Large intestine (tissue), 12 donors: Measurements from ENCODE around the gene CYP2A6. TPM values are rescaled to one million over a fixed set of nuclear protein-coding genes. Genes with fewer than 3 reads are reported as not detected.
"Not testable (repeated sequence)": the region's sequence is repeated elsewhere in the genome, so short reads cannot be mapped to it uniquely, and the experiment has no call there.

Experiments
- DNase-seq, 2 donors: peaks; one replicate each; pipeline versions ENCODE4 v3.0.0 to v3.0.0-alpha.2; 2013
- H3K27ac ChIP-seq: one replicate; pipeline ENCODE4 v1.5.1; 2013; ENCODE audit warnings: low read length
- H3K27me3 ChIP-seq: 2 replicates; pipeline ENCODE4 v1.6.1; 2013; ENCODE audit warnings: low read length; ENCODE audit not compliant: control insufficient read depth, insufficient read depth
- H3K36me3 ChIP-seq: 2 replicates; pipeline ENCODE4 v1.6.1; 2013; ENCODE audit warnings: low read length; ENCODE audit not compliant: control insufficient read depth, insufficient read depth
- H3K4me1 ChIP-seq: one replicate; pipeline ENCODE4 v1.6.1; 2013; ENCODE audit warnings: low read length; ENCODE audit not compliant: control insufficient read depth, insufficient read depth
- H3K4me3 ChIP-seq: one replicate; pipeline ENCODE4 v1.5.1; 2013; ENCODE audit warnings: low read length
- H3K9me3 ChIP-seq: one replicate; pipeline ENCODE4 v1.6.1; 2013; ENCODE audit warnings: mild to moderate bottlenecking, low read depth, low read length, moderate library complexity; ENCODE audit not compliant: control insufficient read depth
- WGBS: methylation state at CpG from one replicate; pipeline ENCODE4 v1.1.5; 2013; ENCODE audit warnings: low lambda C conversion rate; ENCODE audit not compliant: insufficient coverage; 5-methylcytosine and 5-hydroxymethylcytosine counted together
- long read RNA-seq, 11 donors: transcript quantifications; one replicate each; lab custom pipeline, GENCODE V29; 2026
- polyA plus RNA-seq: library from polyadenylated mRNA; unstranded; fragments of 120-200 nt; gene quantifications from one replicate; pipeline ENCODE4 v1.2.1, GENCODE V29; 2013

CYP2A6 gene, protein sequence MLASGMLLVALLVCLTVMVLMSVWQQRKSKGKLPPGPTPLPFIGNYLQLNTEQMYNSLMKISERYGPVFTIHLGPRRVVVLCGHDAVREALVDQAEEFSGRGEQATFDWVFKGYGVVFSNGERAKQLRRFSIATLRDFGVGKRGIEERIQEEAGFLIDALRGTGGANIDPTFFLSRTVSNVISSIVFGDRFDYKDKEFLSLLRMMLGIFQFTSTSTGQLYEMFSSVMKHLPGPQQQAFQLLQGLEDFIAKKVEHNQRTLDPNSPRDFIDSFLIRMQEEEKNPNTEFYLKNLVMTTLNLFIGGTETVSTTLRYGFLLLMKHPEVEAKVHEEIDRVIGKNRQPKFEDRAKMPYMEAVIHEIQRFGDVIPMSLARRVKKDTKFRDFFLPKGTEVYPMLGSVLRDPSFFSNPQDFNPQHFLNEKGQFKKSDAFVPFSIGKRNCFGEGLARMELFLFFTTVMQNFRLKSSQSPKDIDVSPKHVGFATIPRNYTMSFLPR
- 0.07 TPM for polyA plus RNA-seq
- long read RNA-seq, donor 1 = 0 reads
- long read RNA-seq, donor 2 = 0 reads
- long read RNA-seq, donor 3 = 0 reads
- long read RNA-seq, donor 4 = 0 reads
- long read RNA-seq, donor 5 = 0 reads
- long read RNA-seq, donor 6 = 0 reads
- long read RNA-seq, donor 7 = 0 reads
- long read RNA-seq, donor 8 = 0 reads
- long read RNA-seq, donor 9 = 0 reads
- long read RNA-seq, donor 10 = 0 reads
- long read RNA-seq, donor 11 = 0 reads

DNA sequence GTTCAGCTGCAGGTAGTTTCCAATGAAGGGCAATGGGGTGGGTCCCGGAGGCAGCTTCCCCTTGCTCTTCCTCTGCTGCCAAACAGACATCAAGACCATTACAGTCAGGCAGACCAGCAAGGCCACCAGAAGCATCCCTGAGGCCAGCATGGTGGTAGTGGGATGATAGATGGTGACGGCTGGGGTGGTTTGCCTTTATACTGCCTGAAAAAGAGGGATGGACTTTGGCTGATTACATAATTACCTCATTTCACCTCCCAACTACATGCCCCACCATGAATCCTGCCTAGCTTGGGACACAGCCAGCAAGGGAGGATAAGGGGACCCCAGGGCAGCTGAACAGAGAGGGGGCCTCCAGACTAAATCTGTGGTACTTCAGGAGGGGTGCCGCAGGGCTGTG lies at the start of gene CYP2A6:
Gene CYP2A6 (minus strand): TSS at position 171 of the 400 bp plus-strand sequence. CDS start 21 bp downstream, at position 150.
- not testable (repeated sequence) for H3K27ac ChIP-seq, H3K9me3 ChIP-seq, H3K27me3 ChIP-seq, H3K4me1 ChIP-seq, H3K4me3 ChIP-seq, H3K36me3 ChIP-seq
- WGBS = no CpG with 5 or more reads among the region's 3 CpGs
- peak; percentile 22 to 60 for DNase-seq

DNA sequence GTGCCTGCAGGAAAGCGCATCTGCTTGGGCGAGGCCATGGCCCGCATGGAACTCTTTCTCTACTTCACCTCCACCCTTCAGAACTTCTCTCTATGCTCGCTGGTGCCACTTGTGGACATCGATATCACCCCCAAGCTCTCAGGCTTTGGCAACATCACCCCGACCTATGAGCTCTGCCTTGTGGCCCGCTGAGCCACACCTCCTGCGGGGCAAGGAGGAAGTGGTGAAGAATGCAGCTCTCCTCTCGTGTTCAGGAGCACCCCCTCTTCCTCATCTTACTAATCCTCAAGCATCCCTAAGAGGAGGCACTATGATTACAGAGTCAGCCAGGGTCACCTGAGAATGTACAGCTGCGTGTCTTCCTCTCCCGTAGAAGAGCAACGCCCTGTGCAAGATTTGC lies 49.7 kb upstream of the CYP2A6 start:
- H3K36me3 ChIP-seq, H3K4me1 ChIP-seq, H3K27ac ChIP-seq, H3K9me3 ChIP-seq, DNase-seq, H3K27me3 ChIP-seq, H3K4me3 ChIP-seq: not testable (repeated sequence)
- no CpG with 5 or more reads among the region's 12 CpGs for WGBS

DNA sequence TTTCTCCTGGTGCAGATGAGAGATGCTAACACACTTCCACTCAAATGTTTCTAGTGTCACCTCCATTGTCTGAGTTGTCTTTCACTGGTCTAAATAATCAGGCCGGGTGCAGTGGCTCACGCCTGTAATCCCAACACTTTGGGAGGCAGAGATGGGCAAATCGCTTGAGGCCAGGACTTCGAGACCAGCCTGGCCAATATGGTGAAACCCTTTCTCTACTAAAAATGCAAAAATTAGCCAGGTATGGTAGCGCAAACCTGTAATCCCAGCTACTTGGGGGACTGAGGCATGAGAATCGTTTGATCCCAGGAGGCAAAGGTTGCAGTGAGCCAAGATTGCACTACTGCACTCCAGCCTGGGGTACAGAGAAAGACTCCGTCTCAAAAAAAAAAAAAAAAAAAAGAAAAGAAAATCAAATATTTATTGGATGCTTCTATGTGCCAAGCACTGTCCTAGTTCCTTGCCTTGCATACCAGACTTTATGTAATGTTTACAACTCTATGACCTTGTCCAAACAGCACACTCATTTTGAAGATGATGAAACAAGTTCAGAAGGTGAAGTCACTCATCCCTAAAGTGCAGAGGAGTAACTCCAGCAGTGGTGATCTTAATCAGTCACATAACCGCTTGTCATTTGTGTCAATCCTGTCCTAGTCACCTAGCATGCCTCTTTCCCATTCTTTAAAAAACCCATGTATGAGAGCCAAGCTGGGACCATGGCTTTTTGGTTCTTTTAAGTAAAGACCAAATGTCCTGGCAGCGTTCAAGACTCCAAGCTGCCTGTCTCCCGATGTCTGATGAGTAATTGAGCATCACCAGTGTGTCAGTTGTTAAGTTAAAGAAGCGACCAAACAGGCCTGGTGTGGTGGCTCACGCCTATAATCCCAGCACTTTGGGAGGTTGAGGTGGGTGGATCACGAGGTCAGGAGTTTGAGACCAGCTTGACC lies 46.9 kb upstream of the CYP2A6 start:
- not testable (repeated sequence) for H3K36me3 ChIP-seq, H3K9me3 ChIP-seq, H3K27ac ChIP-seq, H3K4me1 ChIP-seq, H3K4me3 ChIP-seq, H3K27me3 ChIP-seq, DNase-seq
- WGBS = no CpG with 5 or more reads among the region's 13 CpGs

DNA sequence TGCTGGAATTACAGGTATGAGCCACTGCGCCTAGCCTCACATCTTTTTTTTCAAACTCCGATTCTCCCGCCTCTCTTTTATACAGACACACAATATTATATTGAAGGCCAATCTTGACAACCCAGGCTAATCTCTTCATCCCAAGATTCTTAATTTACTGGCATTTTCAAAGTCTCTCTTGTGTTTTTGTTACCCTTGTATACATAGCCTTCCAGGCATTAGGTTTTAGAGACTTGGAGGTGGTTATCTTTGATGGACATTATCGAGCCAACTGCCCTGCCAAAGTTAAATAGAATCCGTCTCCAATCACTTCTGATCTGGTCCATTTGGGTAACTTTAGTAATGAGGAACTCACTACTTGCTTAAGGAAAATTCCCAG lies 46.2 kb upstream of the CYP2A6 start:
- Histone ChIP-seq H3K36me3 (no peaks in the 10 kb centered on the region), H3K4me3 (no peak overlapping the region), H3K27me3 (no peaks in the 10 kb centered on the region), H3K9me3 (no peaks in the 10 kb centered on the region), H3K27ac (no peak overlapping the region), H3K4me1 (no peaks in the 10 kb centered on the region)
- WGBS = 100% methylated on average over 3 of the region's 5 CpGs
- DNase-seq = no peak

DNA sequence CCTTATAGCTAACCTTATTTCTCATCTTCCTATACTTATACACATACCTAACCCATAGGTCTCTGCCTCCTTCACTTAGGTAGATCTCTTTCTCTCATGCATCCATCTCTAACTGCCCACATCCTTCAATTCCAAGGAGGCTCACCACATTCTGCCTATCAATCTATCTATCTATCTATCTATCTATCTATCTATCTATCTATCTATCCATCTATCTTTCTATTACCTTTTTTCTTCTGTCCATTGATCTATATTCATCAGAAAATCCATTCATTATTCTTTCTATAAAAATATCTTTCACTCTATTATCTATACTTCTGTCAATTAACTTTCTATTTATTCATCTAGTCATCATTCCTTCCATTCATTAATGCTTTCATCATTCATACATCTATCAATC lies 42.9 kb upstream of the CYP2A6 start:
- H3K4me1 ChIP-seq = no peaks in the 10 kb centered on the region
- no peak for DNase-seq
- H3K36me3 ChIP-seq = no peaks in the 10 kb centered on the region
- no peak overlapping the region for H3K27ac ChIP-seq
- H3K27me3 ChIP-seq = no peaks in the 10 kb centered on the region
- H3K4me3 ChIP-seq = no peak overlapping the region
- H3K9me3 ChIP-seq = no peaks in the 10 kb centered on the region

DNA sequence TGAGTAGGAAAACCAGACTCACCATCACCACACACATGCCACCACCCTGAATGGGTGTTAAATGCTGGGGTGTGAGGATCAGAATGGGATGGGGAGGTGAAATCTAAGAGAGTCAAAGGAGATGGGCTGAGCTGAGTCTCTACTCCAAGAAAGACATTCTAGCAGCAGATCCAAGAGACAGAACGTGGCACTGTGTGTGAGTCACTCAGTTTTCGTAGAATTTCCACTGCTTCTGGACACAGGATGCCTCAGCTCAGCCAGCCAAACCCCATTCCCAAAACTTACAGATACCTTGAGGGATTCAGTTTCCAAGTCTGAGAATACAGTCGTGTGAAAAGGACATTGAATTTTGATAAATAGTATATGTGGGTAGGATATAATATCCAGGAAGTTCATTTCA lies 39.1 kb upstream of the CYP2A6 start:
- no peak for DNase-seq

DNA sequence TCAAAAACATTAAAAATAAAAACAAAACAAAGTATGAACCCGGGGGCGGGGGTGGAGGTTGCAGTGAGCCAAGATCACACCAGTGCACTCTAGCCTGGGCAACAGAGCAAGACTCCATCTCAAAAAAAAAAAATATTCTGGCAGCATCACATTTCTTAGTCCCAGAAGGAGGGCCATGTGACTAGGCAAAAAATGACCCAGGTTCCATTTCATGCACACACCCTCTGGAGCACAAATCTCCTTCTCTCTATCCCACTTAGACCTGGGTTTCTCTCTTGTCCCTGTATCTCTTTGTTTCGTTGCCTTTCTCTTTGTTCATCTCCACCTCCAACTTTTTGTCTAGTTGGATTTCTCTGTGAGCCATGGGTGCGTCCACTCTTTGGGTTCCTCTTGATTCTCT lies 37.9 kb upstream of the CYP2A6 start:
- Histone ChIP-seq H3K9me3 (no peaks in the 10 kb centered on the region), H3K4me1 (peaks cover 3% of the 10 kb centered on the region), H3K36me3 (no peaks in the 10 kb centered on the region), H3K4me3 (no peak overlapping the region), H3K27me3 (no peaks in the 10 kb centered on the region), H3K27ac (no peak overlapping the region)
- WGBS = 91% methylated on average over 4 of the region's 4 CpGs
- DNase-seq = no peak

More for the DNA sequence above, 39.1 kb upstream of the CYP2A6 start:
- WGBS = no CpG with 5 or more reads among the region's 3 CpGs
- no peak overlapping the region for H3K27ac ChIP-seq
- no peaks in the 10 kb centered on the region for H3K27me3 ChIP-seq
- H3K36me3 ChIP-seq = no peaks in the 10 kb centered on the region
- H3K4me3 ChIP-seq = no peak overlapping the region
- peaks cover 1% of the 10 kb centered on the region for H3K4me1 ChIP-seq
- no peaks in the 10 kb centered on the region for H3K9me3 ChIP-seq

DNA sequence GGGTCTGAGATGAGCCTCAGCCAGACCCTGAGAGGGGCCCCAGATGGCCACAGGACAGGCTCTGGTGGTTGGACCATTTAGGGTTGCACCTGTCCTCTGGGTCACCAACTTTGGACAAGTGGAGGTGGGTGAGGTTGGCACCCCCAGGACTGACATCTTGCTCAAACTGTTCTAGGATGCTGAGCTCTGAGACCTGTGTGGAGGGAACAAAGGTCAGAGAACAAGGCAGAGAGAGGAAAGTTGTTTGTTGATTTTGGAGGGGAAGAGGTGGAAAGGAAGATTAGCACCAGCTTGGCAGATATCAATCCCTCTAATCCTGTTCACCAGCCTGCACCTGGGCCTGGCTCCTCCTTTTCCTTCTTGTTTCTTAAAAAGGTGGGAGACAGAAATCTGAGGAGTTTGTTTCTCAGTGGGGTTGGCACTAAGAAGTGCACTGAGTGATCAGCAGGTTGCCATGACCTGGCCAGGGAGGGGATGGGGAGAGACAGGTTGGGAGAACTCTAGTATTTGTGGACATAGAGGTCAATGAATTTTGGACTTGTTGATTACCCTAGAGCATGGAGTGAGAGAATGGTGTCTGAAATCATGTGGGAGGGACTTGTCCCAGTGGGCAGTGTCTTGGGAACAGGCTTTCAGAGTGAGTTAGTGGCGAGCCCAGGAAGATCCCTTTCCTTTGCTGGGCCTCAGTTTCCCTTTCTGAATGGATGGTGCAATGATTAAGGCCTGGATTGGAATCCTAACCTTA lies 34.1 kb upstream of the CYP2A6 start:
- not testable (repeated sequence) for H3K27ac ChIP-seq, H3K4me1 ChIP-seq
- peak in 1 of 2 donors; percentile 17 for DNase-seq

DNA sequence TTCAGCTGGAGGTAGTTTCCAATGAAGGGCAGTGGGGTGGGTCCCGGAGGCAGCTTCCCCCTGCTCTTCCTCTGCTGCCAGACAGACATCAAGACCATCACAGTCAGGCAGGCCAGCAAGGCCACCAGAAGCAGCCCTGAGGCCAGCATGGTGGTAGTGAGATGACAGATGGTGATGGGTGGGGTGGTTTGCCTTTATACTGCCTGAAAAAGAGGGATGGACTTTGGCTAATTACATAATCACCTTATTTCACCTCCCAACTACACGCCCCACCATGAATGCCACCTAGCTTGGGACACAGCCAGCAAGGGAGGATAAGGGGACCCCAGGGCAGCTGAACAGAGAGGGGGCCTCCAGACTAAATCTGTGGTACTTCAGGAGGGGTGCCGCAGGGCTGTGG lies 31.8 kb upstream of the CYP2A6 start, which contains the start of gene CYP2A7:
Gene CYP2A7 (minus strand): TSS at position 170 of the 400 bp plus-strand sequence. CDS start 21 bp downstream, at position 149.
- H3K36me3 ChIP-seq, H3K27ac ChIP-seq, H3K4me3 ChIP-seq, H3K27me3 ChIP-seq, H3K4me1 ChIP-seq, H3K9me3 ChIP-seq: not testable (repeated sequence)
- WGBS = no CpG with 5 or more reads among the region's 3 CpGs
- DNase-seq = peak; percentile 29 to 64

More for the DNA sequence above, 34.1 kb upstream of the CYP2A6 start:
- not testable (repeated sequence) for H3K4me3 ChIP-seq, H3K27me3 ChIP-seq, H3K36me3 ChIP-seq, H3K9me3 ChIP-seq
- no CpG with 5 or more reads among the region's 1 CpG for WGBS

DNA sequence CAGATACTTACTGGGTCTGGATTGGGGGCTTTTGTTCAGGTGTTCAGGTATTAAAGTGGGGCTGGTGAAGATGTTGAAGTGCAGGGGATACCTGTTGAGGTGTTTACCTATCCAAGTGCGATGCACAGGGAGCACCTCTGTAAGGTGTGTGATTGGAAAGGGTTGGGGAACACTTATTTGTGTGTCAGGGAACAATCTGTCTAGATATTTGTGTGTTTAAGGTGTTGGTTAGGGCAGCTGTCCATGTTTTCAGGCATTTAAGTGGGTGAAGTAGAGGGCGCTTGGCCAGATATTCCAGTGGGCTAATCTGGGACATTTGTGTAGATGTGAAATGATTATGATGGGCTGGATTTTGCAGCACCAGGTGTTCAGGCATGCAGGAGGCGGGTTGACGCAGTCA lies 29.1 kb upstream of the CYP2A6 start:
- DNase-seq, H3K4me1 ChIP-seq, H3K27ac ChIP-seq, H3K27me3 ChIP-seq, H3K4me3 ChIP-seq, H3K36me3 ChIP-seq, H3K9me3 ChIP-seq: not testable (repeated sequence)
- WGBS = no CpG with 5 or more reads among the region's 4 CpGs
